ENCODE measurements around the gene ANKRD26.
A peak's percentile ranks its signal among the peaks of the same experiment; 100 is the strongest.

The ANKRD26 gene

GRCh38 chr10:27104919-27105318 is 4.6 kb upstream of the ANKRD26 start:
- TF ChIP-seq CTCF (conservative IDR thresholded peaks at IDR 0.05; ENCODE audit: low read depth, low read length): no peak
- no peak overlapping the region for H3K4me3 ChIP-seq (ENCODE audit: low read length)
- DNase-seq (ENCODE audit: low read depth): no peak

- peak overlapping the region; percentile 87 for H3K4me3 ChIP-seq (ENCODE audit: low read length)
- no peak for DNase-seq (ENCODE audit: low read depth)
- TF ChIP-seq CTCF (conservative IDR thresholded peaks at IDR 0.05; ENCODE audit: low read depth, low read length): no peak
Observed at GRCh38 chr10:27100813-27101347, 586 bp upstream of the ANKRD26 start.

GRCh38 chr10:27099448-27099847 is 846 bp downstream of the ANKRD26 start:
- H3K4me3 ChIP-seq (ENCODE audit: low read length): peak overlapping the region; percentile 87
- no peak for TF ChIP-seq CTCF (conservative IDR thresholded peaks at IDR 0.05; ENCODE audit: low read depth, low read length)
- DNase-seq (ENCODE audit: low read depth): no peak

- no peak for DNase-seq (ENCODE audit: low read depth)
- no peak for TF ChIP-seq CTCF (conservative IDR thresholded peaks at IDR 0.05; ENCODE audit: low read depth, low read length)
- H3K4me3 ChIP-seq (ENCODE audit: low read length): no peak overlapping the region
Observed at GRCh38 chr10:27088119-27089044, 11.9 kb downstream of the ANKRD26 start.

- no peak overlapping the region for H3K4me3 ChIP-seq (ENCODE audit: low read length)
- no peak for TF ChIP-seq CTCF (conservative IDR thresholded peaks at IDR 0.05; ENCODE audit: low read depth, low read length)
- DNase-seq (ENCODE audit: low read depth): no peak
Observed at GRCh38 chr10:27072436-27073114, 27.7 kb downstream of the ANKRD26 start.

GRCh38 chr10:27068217-27068891 is 31.9 kb downstream of the ANKRD26 start:
- H3K4me3 ChIP-seq (ENCODE audit: low read length): no peak overlapping the region
- TF ChIP-seq CTCF (conservative IDR thresholded peaks at IDR 0.05; ENCODE audit: low read depth, low read length): no peak
- DNase-seq (ENCODE audit: low read depth): no peak

All from retinal pigment epithelial cell (primary cell).